HG03064 (cell line): Measurements from ENCODE around the gene C15orf39.

Source experiments
- ATAC-seq: cut with Tn5 transposase; IDR thresholded peaks from one replicate; pipeline ENCODE4 v1.9.1; 2021; ENCODE audit warnings: low read depth; ENCODE audit not compliant: unreplicated experiment

Gene C15orf39

DNA sequence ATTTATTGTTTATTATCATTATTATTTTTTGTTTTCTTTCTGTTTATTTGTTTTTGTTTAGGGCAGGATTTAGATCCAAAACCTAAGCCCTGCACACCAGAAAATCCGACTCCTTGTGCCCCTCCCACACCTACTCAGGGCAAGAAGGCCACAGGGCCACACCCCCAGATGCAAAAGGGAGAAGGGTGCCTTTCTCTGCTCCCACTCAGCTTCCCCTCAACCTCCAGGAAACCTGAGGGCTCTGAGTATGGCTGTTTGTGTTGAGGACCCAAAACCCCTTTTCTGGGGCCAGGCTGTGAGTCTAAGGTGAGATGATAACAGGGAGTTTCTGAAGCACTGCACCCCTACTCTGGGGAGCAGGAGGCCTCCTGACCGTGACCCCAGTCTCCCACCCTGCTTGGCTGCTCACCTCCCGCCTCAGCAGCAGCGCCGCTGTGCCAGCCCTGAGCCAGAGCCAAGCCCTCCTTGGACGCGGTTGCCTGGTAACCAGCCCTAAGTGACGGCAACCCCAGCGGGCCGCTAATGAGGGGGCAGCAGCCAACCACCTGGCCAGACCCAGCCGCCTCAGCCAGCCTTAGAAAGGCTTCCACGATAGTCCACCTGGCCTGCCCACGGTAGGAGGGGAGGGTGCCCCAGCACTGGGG, 6.4 kb upstream of the C15orf39 start:
- no peak for ATAC-seq

DNA sequence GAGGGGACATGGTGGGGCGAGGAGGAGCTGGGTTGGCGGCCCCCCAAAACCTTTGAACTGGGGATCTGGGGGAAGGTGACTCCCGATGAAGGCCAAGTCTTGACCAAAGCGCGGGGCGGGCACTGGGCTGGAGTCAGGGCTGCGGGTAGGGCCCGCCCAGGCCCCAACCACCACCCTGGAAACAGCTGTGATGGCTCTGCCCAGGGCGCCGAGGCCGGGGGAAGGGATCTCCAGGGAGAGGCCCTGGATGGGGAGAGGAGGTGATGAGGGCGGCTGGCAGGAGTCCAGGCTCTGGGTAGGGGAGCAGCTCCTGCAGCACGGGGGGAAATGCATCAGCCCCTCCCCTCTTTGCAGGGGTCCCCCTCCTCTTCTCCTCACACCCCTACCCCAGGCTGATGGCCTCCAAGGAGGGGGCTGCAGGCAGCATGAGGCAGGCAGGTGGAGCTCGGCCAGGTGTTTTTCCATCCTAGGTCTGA, 5.9 kb upstream of the C15orf39 start:
- ATAC-seq: no peak

DNA sequence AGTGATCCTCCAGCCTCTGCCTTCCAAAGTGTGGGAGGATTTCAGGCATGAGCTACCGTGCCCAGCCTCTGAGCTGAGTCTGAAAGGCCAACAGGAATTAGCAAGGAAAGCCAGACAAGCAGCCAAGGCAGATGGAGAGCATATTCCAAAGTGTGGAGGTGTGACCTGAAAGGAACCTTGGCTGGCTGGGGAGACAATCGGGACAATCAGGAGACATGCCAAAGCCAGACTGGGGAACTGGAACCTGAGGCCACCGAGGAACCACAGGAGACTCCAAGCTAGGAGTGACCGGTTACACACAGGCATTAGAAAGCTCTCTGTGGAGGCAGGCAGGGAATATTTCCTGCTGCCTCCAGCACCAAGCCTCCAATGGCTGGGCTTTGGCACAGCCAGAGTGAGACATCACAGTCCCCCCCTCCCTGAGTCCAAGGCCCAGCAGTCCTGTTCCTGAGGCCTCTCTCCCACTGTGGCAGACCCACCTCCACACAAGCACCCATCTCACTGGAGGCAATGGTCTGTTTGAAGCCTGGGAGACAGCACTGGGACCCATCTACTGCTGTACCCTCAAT, 4.5 kb upstream of the C15orf39 start:
- ATAC-seq: no peak

DNA sequence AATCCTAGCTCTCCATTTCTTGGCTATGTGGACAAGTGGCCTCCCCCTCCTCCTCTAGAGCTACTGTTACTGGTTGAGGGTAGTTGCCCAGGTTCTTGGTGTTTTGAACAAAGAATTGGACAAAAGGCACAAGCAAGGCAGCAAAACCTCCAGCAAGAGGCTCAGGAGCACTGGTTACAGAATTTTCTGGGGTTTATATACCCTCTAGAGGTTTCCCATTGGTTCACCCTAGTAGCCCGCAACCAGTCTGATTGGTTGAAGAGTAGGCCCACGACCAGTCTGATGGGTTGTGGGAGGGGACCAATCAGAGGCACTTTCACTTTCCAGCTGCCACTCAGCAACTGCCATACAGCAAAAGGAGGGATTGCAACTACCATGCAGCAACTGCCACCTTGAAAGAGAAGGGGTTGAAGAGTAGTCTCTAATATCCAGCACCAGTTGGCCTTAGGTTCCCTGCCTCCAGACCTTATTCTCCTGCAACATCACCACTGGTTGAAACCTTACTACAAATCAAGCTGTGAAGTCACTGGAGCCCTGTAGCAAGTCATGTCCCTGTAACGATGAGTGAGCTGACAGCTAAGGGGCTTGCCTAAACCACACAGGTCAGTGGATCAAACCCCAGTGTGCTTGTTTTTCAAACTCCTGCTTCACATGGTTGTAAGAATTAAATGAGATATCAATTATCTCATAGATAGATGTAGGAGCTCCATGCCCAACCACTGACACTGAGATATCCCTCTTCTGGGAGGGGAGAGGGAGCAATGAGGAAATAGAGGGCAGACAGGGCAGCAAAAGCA, 2.9 kb upstream of the C15orf39 start:
- ATAC-seq: no peak

DNA sequence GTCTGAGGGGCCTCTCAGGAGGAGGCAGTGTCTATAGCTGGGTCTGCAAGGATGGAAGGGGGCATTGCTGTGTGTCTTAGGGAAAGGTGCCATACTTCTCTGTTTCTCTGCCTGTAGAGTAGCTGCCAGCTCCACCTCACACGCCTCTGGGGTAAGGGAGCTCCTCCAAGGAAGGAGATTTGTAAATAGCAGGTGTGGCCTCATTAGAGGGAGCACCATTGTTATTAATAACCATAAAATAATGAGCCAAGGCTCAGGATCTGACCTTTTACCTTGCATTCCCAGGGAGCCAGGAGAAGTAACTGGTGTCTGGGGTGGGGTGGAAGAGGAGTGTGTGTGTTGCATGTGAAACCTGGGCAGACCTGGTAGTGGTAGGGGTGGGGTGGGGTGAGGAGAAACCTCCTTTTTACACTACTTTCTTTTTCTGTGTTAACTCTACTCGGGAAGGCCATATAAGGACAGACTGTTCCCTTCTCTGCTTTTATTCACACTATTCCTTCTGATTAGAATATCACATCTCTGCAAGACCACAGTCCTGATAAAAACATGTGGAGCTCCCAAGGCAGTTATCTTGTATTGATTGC, 2.2 kb upstream of the C15orf39 start:
- ATAC-seq: no peak

DNA sequence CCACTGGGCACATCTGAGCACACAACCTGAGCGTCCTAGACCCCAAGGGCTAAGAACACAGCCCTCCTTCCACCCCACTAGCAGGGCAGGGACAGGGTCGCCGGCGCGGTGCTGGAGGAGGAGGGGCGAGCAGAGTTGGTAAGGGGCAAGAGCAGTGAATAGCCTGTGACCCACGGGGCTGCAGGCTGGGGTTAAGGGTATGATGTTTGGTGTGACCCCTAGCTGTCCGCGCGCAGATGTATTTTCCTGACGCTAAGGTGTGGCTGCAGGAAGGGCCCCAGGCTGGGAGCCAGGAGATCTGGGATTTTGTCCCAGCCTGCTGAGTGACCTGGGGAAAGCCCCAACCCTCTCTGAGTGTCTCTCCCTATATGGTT, 1.3 kb upstream of the C15orf39 start:
- ATAC-seq: no peak

DNA sequence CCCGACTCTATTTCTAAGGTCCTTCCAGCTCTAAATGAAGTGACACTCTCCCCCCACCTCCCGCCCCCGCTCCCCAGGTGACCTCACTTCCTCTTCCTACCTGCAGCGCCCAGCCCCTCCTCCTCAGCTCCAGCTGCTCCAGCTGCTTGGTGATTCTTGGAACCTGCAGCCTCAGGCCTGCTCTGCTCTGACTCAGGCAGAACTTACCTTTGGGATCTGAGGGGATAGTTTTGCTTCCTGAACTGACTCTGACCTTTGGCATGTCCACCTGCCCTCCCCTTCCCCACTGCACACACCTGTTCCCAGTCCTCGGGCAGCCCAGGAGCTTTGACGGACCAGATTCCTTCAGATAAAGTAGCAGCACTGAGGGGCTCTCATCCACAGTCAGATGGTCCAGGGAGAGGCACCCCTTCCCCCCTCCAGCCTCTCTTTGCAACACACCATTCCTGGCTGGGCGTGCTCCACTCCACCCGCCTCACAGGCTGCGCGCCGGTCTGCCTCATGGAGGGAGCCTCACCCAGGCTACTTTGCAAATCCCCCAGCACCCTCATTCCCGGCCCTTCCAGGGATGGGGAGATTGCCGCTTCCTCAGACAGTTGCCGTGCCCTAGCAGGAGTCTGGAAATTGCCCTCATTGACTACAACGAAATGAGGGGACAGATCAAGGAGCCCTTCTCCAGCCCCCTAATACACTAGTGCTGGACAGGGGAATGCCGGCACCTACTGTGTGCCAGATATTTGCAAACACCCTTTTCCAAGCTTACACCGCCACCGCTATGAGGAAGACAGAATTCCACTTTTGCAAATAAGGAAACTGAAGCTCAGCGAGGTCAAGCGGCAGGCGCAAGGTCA, 692 bp upstream of the C15orf39 start:
- no peak for ATAC-seq

DNA sequence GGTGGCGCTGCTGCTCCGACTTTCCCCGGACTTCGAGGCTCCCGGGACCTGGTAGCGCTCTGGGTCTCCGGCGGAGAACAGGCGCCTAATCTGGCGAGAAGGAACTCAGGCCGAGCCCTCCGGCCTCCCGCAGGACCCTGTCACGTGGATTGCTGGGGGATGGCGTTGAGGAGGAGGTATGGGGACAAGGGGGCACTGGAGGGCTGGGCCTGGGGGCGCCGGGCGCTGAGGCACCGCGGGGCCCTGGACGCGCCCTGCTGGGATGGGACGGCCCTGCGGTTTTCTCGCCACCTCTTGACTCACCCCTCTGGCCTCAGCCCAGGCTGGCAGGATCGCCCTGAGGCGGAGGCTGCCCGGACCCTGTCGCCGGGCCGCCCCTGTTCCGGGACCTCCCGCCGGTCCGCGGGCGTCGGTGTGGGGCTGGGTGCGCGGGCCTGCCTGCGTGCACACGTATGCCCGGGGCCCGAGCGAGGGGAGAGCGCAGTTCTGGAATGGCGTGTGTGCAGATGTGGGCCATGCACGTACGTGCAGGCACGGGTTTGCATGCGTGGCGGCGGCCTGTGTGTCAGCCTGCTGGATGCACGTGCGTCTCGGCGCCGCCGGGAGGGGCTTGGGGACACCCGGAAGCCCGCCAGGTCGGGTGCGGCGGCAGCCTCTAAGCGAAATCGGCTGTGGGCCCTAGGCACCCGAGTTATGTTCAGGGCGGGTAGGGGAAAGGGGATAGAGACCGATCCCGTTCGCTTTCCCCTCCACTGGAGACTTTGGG, 752 bp downstream of the C15orf39 start:
- ATAC-seq: no peak

DNA sequence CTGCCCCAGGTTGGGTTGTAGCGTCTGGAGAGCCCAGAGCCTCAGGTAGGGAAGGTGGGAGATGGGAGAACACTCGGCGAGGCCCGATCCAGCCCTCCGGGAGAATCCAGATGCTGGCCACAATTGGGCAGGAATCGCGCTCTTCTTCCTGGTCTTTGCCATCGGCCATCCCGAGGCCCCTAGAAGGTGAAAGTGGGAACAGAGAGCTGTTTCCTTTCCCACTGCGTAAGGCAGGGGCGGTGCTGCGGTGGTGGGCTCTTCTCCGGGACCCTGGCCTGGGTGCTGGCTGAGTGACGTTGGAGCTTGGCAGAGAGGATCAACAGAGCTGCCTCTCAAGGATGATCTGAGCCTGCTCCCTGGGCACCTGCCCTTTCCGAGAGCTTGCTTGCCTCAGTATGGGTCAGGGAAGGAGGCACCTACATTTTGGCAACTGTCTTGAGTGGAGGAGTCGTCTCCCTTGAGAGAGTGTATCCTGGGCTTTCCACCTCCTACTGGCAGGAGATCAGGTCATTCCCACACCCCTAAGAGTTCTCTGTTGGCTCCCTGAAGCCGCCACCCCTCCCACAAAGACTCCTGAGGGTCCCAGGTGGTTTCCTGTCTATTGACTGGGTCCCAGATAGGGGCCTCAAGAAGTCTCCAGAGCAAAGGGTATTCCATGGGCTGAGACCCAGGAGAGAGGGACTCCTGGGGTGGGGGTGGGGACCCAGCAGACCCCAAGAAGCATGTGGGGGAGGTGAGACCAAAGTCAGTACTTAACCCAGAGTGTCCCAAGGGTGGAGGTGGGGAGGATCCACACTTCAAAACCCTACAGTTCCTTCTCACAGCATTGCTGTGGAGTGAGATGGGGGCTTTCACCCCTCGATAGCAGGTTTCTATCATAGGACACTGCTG, 1.6 kb downstream of the C15orf39 start:
- no peak for ATAC-seq

DNA sequence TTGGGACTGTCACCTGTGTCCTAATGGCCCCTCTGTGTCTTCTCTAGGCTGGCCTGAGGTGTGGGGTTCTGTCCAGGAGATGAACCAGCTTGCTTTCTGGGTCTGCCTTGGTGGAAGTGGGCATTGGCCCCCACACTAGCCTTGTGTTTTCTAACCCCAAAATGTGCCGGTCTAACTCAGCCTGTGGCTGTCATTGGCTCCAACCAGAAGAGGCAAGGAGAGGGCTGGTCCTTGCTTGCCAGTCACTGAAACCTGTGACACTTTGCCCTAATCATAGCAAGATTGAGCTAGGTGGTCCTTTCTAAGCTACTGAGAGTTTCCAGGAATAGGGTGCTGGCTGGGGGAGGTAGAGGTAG, 2.2 kb downstream of the C15orf39 start:
- ATAC-seq: no peak

DNA sequence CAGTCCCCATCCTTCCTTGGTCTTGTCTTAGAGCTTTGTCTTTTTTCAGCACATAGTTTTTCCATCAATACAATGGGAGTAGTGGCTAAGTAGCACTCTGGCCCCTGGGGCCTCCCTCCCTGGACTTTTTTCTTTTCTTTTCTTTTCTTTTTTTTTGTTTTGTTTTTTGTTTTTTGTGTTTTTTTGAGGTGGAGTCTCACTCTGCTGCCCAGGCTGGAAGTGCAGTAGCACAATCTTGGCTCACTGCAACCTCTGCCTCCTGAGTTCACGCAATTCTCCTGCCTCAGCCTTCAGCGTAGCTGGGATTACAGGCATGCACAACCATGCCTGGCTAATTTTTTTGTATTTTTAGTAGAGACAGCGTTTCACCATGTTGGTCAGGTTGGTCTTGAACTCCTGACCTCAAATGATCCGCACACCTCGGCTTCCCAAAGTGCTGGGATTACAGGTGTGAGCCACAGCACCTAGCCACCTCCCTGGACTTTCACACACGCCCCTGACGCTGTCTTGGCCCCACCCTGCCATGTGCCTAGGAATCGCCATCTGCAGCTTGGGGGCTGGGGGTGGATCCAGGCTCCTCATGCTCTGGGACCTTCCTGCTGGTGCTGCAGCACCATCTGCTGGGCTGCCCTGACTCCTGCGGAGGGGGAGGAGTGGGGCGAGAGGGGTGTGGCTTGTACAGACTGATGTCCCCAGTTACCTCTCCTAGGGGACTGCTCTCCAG, 2.8 kb downstream of the C15orf39 start:
- no peak for ATAC-seq

DNA sequence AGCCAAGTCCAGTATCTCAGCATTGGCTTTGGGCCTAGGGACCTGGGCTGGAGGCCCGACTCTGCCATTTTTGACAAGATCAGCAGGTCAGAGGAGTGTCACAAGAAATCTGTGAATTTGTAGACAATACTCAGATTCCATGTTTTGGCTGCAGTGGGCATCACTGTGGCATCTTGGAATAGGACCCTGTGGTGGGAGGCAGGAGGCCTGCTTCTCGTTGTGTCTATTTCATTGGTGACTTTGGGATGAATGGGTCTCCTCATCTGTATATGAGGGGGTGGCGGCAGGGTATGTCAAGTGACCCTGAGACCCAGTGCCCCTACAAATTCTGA, 3.3 kb downstream of the C15orf39 start:
- no peak for ATAC-seq

DNA sequence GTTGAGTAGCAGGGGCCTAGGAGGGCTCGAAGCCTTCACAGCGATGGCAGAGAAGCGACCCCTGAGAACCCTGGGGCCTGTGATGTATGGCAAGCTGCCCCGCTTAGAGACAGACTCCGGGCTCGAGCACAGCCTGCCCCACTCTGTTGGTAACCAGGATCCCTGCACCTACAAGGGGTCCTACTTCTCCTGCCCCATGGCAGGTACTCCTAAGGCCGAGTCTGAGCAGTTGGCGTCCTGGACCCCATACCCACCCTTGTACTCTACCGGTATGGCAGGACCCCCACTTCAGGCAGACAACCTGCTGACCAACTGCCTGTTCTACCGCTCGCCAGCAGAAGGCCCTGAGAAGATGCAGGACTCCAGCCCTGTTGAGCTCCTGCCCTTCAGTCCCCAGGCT, 4.3 kb downstream of the C15orf39 start:
- no peak for ATAC-seq

DNA sequence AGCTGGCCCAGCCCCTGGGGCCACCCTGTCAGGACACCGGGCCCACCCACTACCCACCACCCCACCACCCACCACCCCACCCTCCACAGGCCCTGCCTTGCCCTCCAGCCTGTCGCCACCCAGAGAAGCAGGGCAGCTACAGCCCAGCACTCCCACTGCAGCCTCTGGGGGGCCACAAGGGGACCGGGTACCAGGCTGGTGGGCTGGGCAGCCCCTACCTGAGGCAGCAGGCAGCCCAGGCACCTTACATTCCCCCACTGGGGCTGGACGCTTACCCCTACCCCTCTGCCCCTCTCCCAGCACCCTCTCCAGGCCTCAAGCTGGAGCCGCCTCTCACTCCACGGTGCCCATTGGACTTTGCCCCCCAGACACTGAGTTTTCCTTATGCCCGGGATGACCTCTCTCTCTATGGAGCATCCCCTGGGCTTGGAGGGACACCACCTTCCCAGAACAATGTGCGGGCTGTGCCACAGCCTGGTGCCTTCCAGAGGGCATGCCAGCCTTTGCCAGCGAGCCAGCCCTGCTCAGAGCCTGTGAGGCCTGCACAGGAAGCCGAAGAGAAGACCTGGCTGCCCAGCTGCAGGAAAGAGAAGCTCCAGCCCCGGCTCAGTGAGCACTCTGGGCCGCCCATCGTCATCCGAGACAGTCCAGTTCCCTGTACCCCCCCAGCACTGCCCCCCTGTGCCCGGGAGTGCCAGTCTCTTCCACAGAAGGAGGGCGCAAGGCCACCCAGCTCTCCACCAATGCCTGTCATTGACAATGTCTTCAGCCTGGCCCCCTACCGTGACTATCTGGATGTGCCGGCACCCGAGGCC, 5.3 kb downstream of the C15orf39 start:
- ATAC-seq: no peak

DNA sequence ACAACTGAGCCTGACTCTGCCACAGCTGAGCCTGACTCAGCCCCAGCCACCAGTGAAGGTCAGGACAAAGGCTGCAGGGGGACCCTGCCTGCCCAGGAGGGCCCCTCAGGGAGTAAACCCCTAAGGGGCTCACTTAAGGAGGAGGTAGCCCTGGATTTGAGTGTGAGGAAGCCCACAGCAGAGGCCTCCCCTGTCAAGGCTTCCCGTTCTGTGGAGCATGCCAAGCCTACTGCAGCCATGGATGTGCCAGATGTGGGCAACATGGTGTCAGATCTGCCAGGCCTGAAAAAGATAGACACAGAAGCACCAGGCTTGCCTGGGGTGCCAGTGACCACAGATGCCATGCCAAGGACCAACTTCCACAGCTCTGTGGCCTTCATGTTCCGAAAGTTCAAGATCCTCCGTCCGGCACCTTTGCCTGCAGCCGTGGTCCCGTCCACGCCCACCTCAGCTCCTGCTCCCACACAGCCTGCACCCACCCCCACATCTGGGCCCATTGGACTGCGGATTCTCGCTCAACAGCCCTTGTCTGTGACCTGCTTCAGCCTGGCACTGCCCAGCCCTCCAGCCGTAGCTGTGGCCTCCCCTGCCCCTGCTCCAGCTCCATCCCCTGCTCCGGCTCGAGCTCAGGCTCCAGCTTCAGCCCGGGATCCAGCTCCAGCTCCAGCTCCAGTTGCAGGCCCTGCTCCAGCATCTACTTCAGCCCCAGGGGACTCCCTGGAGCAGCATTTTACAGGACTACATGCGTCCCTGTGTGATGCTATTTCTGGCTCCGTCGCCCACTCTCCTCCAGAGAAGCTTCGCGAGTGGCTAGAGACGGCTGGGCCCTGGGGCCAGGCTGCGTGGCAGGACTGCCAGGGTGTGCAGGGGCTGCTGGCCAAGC, 6.2 kb downstream of the C15orf39 start:
- ATAC-seq: no peak

DNA sequence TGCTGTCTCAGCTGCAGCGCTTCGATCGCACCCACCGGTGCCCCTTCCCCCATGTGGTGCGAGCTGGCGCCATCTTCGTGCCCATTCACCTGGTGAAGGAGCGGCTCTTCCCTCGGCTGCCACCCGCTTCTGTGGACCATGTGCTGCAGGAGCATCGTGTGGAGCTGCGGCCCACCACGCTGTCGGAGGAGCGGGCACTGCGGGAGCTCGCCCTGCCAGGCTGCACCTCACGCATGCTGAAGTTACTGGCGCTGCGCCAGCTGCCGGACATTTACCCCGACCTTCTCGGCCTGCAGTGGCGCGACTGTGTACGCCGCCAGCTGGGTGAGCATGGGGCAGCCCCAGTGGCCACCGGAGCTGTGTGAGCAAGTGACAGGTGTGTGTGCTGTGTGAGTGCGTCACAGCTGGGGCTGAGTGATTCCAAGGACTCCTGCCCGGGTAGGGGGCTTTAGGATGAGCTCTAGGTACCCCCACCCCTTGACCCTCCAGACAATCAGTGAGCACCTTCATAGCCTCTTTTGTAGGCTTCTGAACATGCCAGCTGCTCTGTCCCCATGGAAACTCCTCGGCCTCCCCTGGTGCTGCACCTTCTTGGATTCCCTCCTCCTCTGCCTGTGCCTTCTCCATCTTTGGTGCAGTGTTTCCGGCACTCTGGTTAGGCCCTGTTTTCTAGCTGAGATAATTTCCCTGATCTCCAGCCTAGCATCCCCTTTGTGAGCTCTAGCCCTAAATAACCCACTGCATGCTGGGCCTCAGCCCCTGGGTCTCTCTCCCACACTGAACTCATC, 7.0 kb downstream of the C15orf39 start:
- ATAC-seq: no peak
